WTC11 (cell line): Measurements from ENCODE around the gene GYS2. TPM values are rescaled to one million over a fixed set of nuclear protein-coding genes. Genes with fewer than 3 reads are reported as not detected.

Source experiments
- ATAC-seq: fragments of 200-7000 bp; cut with Tn5 transposase; 2 replicates; pipeline ENCODE4 v1.10.0; 2021; ENCODE audit warnings: mild to moderate bottlenecking, moderate library complexity
- CTCF ChIA-PET: fragments of 300-600 bp; sonication (Branson Sonifier 250); formaldehyde crosslinking; loops from one replicate; lab custom pipeline; 2021; ENCODE audit warnings: antibody characterized with exemption; lab: Charles Lee
- POLR2A ChIA-PET: fragments of 350-600 bp; sonication (Branson Sonifier 250); formaldehyde crosslinking; loops from one replicate; lab custom pipeline; 2021; ENCODE audit warnings: antibody characterized with exemption; lab: Charles Lee
- DNase-seq: peaks from one replicate; pipeline ENCODE4 v3.0.0; 2021; ENCODE audit warnings: low spot score
- H3K27ac Mint-ChIP-seq: 2 replicates; pipeline ENCODE4 v1.8.0; 2021; ENCODE audit warnings: mixed read lengths
- H3K27me3 Mint-ChIP-seq: 2 replicates; pipeline ENCODE4 v1.8.0; 2021; ENCODE audit warnings: low read depth, mild to moderate bottlenecking, moderate library complexity, mixed read lengths
- H3K36me3 Mint-ChIP-seq: 2 replicates; pipeline ENCODE4 v1.8.0; 2021; ENCODE audit warnings: mixed read lengths
- H3K4me1 Mint-ChIP-seq: 2 replicates; pipeline ENCODE4 v1.8.0; 2022; ENCODE audit warnings: mixed read lengths
- H3K4me3 Mint-ChIP-seq: 2 replicates; pipeline ENCODE4 v1.8.0; 2021; ENCODE audit warnings: mild to moderate bottlenecking, moderate library complexity, mixed read lengths
- H3K9me3 Mint-ChIP-seq: 2 replicates; pipeline ENCODE4 v1.8.0; 2021; ENCODE audit warnings: mixed read lengths
- ELF4 ChIP-seq: sonication (generic); formaldehyde crosslinking; IDR thresholded peaks from 2 replicates; pipeline ENCODE4 v1.8.1; 2022; ENCODE audit warnings: low read depth, mild to moderate bottlenecking, moderate library complexity, missing genetic modification reagents
- EMX1 ChIP-seq: fragments of 250-450 bp; sonication (Bioruptor Pico); IDR thresholded peaks from 2 replicates; pipeline ENCODE4 v1.8.0; 2021; ENCODE audit warnings: mild to moderate bottlenecking
- ETV6 ChIP-seq: sonication (generic); formaldehyde crosslinking; IDR thresholded peaks from 2 replicates; pipeline ENCODE4 v1.8.1; 2022; ENCODE audit warnings: mild to moderate bottlenecking, missing genetic modification reagents
- FOXP1 ChIP-seq: sonication (generic); formaldehyde crosslinking; IDR thresholded peaks from 2 replicates; pipeline ENCODE4 v1.8.0; 2022; ENCODE audit warnings: missing genetic modification reagents, mild to moderate bottlenecking, moderate library complexity, borderline replicate concordance
- GRHL2 ChIP-seq: fragments of 250-450 bp; sonication (Bioruptor Pico); IDR thresholded peaks from 2 replicates; pipeline ENCODE4 v1.8.0; 2022; ENCODE audit warnings: mild to moderate bottlenecking, moderate library complexity; ENCODE audit not compliant: insufficient replicate concordance, severe bottlenecking
- HMGA2 ChIP-seq: fragments of 250-450 bp; sonication (Bioruptor Pico); IDR thresholded peaks from 2 replicates; pipeline ENCODE4 v1.4.0; 2021; ENCODE audit warnings: mild to moderate bottlenecking, moderate library complexity
- JUN ChIP-seq: sonication (generic); formaldehyde crosslinking; IDR thresholded peaks from 2 replicates; pipeline ENCODE4 v1.8.0; 2023; ENCODE audit warnings: mild to moderate bottlenecking, missing genetic modification reagents
- MYBL2 ChIP-seq: sonication (generic); formaldehyde crosslinking; IDR thresholded peaks from 2 replicates; pipeline ENCODE4 v1.8.1; 2023; ENCODE audit warnings: mild to moderate bottlenecking, moderate library complexity, missing genetic modification reagents
- NFYB ChIP-seq: sonication (generic); formaldehyde crosslinking; conservative IDR thresholded peaks from 2 replicates; pipeline ENCODE4 v1.8.0; 2022; ENCODE audit warnings: low read depth, missing genetic modification reagents
- OVOL2 ChIP-seq: fragments of 250-450 bp; sonication (Bioruptor Pico); IDR thresholded peaks from 2 replicates; pipeline ENCODE4 v1.9.0; 2021; ENCODE audit warnings: mild to moderate bottlenecking, borderline replicate concordance
- PRRX2 ChIP-seq: fragments of 250-450 bp; sonication (Bioruptor Pico); IDR thresholded peaks from 2 replicates; pipeline ENCODE4 v1.8.0; 2021; ENCODE audit warnings: mild to moderate bottlenecking
- RELA ChIP-seq: sonication (generic); formaldehyde crosslinking; IDR thresholded peaks from 2 replicates; pipeline ENCODE4 v1.8.1; 2022; ENCODE audit warnings: missing genetic modification reagents, mild to moderate bottlenecking, borderline replicate concordance
- RORB ChIP-seq: fragments of 250-450 bp; sonication (Bioruptor Pico); IDR thresholded peaks from 2 replicates; pipeline ENCODE4 v1.9.0; 2021; ENCODE audit warnings: mild to moderate bottlenecking
- TEAD1 ChIP-seq: sonication (generic); formaldehyde crosslinking; IDR thresholded peaks from 2 replicates; pipeline ENCODE4 v1.8.0; 2022; ENCODE audit warnings: mild to moderate bottlenecking, missing genetic modification reagents
- ZNF219 ChIP-seq: sonication (generic); formaldehyde crosslinking; IDR thresholded peaks from 2 replicates; pipeline ENCODE4 v1.8.0; 2023; ENCODE audit warnings: missing genetic modification reagents, mild to moderate bottlenecking, borderline replicate concordance
- ZNF317 ChIP-seq: sonication (generic); formaldehyde crosslinking; IDR thresholded peaks from 2 replicates; pipeline ENCODE4 v1.8.1; 2023; ENCODE audit warnings: low read depth, mild to moderate bottlenecking, moderate library complexity, missing genetic modification reagents, borderline replicate concordance
- total RNA-seq: library from RNA; stranded (reverse); gene quantifications from 3 replicates; pipeline ENCODE4 v1.2.3, GENCODE V29; 2021
- TF ChIP-seq, protein P1 (sequence below): fragments of 250-450 bp; sonication (Bioruptor Pico); IDR thresholded peaks from 2 replicates; pipeline ENCODE4 v1.8.0; 2021; ENCODE audit warnings: mild to moderate bottlenecking
- TF ChIP-seq, protein P2 (sequence below): sonication (generic); formaldehyde crosslinking; conservative IDR thresholded peaks from 2 replicates; pipeline ENCODE4 v1.8.1; 2023; ENCODE audit warnings: mild to moderate bottlenecking, low read depth, missing genetic modification reagents, moderate library complexity
- TF ChIP-seq, protein P3 (sequence below): sonication (generic); formaldehyde crosslinking; IDR thresholded peaks from 2 replicates; pipeline ENCODE4 v1.8.0; 2022; ENCODE audit warnings: mild to moderate bottlenecking, missing genetic modification reagents
- TF ChIP-seq, protein P4 (sequence below): sonication (generic); formaldehyde crosslinking; IDR thresholded peaks from 2 replicates; pipeline ENCODE4 v1.8.1; 2022; ENCODE audit warnings: mild to moderate bottlenecking, moderate library complexity, missing genetic modification reagents
- TF ChIP-seq, protein P5 (sequence below): sonication (generic); formaldehyde crosslinking; IDR thresholded peaks from 2 replicates; pipeline ENCODE4 v1.8.1; 2023; ENCODE audit warnings: mild to moderate bottlenecking, missing genetic modification reagents, moderate library complexity
- TF ChIP-seq, protein P6 (sequence below): sonication (generic); formaldehyde crosslinking; IDR thresholded peaks from 2 replicates; pipeline ENCODE4 v1.8.1; 2022; ENCODE audit warnings: low read depth, missing genetic modification reagents, borderline replicate concordance
- TF ChIP-seq, protein P7 (sequence below): sonication (generic); formaldehyde crosslinking; IDR thresholded peaks from 2 replicates; pipeline ENCODE4 v1.8.0; 2022; ENCODE audit warnings: mild to moderate bottlenecking, missing genetic modification reagents

GYS2 gene
- total RNA-seq, 1 experiment from 2014 or later = not detected

DNA sequence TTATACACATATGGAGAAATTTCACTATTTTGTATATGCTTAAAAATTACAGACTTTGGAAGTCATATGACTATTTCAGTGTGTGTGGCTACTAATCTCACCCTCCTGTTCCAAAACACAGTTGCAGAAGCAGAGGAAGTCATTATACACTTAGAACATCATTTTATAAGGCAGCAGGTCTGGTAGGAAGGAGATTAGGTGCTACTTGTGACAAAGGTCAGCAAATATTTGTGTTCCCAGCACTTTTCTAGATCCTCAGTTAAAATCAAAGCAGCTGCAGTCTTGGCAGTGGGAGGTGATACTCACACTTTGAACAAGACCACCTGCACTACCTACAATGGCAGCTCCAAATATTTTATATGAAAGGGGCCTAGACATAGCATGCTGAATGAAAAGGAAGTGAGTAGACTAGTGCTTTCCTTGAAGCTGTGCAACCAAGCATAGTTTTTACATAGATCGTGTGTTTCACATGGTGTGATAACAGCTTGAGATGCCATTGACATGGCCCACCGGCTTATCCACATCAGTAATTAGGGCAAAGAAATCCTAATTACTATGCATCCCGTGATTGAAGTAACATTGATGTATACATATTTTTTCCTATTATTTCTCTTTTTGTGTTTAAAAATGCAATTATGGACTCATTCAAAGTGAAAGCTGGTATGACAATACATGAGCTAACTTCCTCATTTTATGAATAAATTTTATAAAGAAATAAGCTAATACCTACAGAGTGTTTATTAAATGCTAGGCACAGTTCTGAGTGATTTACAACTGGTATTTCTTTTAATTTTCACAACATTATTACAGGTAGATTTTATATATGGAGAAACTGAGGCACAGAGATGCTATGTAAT is 5.3 kb downstream of the GYS2 start:
- CTCF ChIA-PET = no interaction called here
- no peak for ATAC-seq

DNA sequence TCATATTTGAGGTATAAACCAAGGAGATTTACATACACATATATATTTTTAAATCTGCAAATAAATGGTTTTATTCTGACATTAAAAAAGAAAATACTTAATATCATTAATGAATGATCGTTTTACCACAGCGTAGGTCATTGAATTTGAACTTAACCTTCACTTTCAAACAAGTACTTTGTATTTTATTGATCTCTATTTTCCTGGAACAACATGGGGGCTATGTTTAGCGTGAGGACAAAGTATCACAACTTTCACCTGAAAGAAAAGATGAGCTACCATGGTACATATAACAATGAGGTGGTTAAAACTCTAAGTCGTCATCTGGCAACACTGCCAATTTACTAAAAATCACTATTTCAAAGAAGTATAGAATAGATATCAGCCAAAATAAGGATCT is 6.0 kb downstream of the GYS2 start:
- peaks cover 17% of the 10 kb centered on the region for H3K27me3 Mint-ChIP-seq
- no peak for ATAC-seq
- TF ChIP-seq OVOL2 (no peak), FOXP1 (CRISPR knock-in tag) (no peak), NFYB (CRISPR knock-in tag) (no peak), EMX1 (CRISPR knock-in tag) (no peak), ZNF219 (CRISPR knock-in tag) (no peak), RELA (no peak), GRHL2 (CRISPR knock-in tag) (no peak), MYBL2 (CRISPR knock-in tag) (no peak), ZNF317 (CRISPR knock-in tag) (no peak), RORB (no peak), PRRX2 (no peak), ETV6 (CRISPR knock-in tag) (no peak)
- TF ChIP-seq, protein P1, sequence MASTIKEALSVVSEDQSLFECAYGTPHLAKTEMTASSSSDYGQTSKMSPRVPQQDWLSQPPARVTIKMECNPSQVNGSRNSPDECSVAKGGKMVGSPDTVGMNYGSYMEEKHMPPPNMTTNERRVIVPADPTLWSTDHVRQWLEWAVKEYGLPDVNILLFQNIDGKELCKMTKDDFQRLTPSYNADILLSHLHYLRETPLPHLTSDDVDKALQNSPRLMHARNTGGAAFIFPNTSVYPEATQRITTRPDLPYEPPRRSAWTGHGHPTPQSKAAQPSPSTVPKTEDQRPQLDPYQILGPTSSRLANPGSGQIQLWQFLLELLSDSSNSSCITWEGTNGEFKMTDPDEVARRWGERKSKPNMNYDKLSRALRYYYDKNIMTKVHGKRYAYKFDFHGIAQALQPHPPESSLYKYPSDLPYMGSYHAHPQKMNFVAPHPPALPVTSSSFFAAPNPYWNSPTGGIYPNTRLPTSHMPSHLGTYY (CRISPR knock-in tag) = no peak
- TF ChIP-seq, protein P2, sequence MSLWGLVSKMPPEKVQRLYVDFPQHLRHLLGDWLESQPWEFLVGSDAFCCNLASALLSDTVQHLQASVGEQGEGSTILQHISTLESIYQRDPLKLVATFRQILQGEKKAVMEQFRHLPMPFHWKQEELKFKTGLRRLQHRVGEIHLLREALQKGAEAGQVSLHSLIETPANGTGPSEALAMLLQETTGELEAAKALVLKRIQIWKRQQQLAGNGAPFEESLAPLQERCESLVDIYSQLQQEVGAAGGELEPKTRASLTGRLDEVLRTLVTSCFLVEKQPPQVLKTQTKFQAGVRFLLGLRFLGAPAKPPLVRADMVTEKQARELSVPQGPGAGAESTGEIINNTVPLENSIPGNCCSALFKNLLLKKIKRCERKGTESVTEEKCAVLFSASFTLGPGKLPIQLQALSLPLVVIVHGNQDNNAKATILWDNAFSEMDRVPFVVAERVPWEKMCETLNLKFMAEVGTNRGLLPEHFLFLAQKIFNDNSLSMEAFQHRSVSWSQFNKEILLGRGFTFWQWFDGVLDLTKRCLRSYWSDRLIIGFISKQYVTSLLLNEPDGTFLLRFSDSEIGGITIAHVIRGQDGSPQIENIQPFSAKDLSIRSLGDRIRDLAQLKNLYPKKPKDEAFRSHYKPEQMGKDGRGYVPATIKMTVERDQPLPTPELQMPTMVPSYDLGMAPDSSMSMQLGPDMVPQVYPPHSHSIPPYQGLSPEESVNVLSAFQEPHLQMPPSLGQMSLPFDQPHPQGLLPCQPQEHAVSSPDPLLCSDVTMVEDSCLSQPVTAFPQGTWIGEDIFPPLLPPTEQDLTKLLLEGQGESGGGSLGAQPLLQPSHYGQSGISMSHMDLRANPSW (CRISPR knock-in tag) = no peak
- TF ChIP-seq, protein P3, sequence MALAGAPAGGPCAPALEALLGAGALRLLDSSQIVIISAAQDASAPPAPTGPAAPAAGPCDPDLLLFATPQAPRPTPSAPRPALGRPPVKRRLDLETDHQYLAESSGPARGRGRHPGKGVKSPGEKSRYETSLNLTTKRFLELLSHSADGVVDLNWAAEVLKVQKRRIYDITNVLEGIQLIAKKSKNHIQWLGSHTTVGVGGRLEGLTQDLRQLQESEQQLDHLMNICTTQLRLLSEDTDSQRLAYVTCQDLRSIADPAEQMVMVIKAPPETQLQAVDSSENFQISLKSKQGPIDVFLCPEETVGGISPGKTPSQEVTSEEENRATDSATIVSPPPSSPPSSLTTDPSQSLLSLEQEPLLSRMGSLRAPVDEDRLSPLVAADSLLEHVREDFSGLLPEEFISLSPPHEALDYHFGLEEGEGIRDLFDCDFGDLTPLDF = no peak
- TF ChIP-seq, protein P4, sequence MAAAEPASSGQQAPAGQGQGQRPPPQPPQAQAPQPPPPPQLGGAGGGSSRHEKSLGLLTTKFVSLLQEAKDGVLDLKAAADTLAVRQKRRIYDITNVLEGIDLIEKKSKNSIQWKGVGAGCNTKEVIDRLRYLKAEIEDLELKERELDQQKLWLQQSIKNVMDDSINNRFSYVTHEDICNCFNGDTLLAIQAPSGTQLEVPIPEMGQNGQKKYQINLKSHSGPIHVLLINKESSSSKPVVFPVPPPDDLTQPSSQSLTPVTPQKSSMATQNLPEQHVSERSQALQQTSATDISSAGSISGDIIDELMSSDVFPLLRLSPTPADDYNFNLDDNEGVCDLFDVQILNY (CRISPR knock-in tag) = no peak
- TF ChIP-seq, protein P5, sequence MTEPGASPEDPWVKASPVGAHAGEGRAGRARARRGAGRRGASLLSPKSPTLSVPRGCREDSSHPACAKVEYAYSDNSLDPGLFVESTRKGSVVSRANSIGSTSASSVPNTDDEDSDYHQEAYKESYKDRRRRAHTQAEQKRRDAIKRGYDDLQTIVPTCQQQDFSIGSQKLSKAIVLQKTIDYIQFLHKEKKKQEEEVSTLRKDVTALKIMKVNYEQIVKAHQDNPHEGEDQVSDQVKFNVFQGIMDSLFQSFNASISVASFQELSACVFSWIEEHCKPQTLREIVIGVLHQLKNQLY (CRISPR knock-in tag) = no peak
- TF ChIP-seq, protein P6, sequence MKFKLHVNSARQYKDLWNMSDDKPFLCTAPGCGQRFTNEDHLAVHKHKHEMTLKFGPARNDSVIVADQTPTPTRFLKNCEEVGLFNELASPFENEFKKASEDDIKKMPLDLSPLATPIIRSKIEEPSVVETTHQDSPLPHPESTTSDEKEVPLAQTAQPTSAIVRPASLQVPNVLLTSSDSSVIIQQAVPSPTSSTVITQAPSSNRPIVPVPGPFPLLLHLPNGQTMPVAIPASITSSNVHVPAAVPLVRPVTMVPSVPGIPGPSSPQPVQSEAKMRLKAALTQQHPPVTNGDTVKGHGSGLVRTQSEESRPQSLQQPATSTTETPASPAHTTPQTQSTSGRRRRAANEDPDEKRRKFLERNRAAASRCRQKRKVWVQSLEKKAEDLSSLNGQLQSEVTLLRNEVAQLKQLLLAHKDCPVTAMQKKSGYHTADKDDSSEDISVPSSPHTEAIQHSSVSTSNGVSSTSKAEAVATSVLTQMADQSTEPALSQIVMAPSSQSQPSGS (CRISPR knock-in tag) = no peak
- TF ChIP-seq, protein P7, sequence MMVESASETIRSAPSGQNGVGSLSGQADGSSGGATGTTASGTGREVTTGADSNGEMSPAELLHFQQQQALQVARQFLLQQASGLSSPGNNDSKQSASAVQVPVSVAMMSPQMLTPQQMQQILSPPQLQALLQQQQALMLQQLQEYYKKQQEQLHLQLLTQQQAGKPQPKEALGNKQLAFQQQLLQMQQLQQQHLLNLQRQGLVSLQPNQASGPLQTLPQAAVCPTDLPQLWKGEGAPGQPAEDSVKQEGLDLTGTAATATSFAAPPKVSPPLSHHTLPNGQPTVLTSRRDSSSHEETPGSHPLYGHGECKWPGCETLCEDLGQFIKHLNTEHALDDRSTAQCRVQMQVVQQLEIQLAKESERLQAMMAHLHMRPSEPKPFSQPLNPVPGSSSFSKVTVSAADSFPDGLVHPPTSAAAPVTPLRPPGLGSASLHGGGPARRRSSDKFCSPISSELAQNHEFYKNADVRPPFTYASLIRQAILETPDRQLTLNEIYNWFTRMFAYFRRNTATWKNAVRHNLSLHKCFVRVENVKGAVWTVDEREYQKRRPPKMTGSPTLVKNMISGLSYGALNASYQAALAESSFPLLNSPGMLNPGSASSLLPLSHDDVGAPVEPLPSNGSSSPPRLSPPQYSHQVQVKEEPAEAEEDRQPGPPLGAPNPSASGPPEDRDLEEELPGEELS = no peak
- H3K4me3 Mint-ChIP-seq = no peak overlapping the region
- no peak for DNase-seq
- ChIA-PET CTCF (no interaction called here), POLR2A (no interaction called here)
- no peak overlapping the region for H3K27ac Mint-ChIP-seq
- no peaks in the 10 kb centered on the region for H3K36me3 Mint-ChIP-seq
- H3K4me1 Mint-ChIP-seq = peaks cover 25% of the 10 kb centered on the region
- no peaks in the 10 kb centered on the region for H3K9me3 Mint-ChIP-seq

More for the DNA sequence above, 5.3 kb downstream of the GYS2 start:
- Mint-ChIP-seq H3K4me3 (no peak overlapping the region), H3K27ac (no peak overlapping the region), H3K9me3 (no peaks in the 10 kb centered on the region), H3K27me3 (peaks cover 17% of the 10 kb centered on the region), H3K4me1 (peaks cover 28% of the 10 kb centered on the region), H3K36me3 (no peaks in the 10 kb centered on the region)
- POLR2A ChIA-PET = no interaction called here
- no peak for DNase-seq
- TF ChIP-seq PRRX2 (no peak), ZNF219 (CRISPR knock-in tag) (no peak), JUN (no peak), MYBL2 (CRISPR knock-in tag) (no peak), ELF4 (CRISPR knock-in tag) (no peak), HMGA2 (no peak), TEAD1 (CRISPR knock-in tag) (no peak)
- TF ChIP-seq, all 79 proteins: peak for 0
